HG03442 (cell line): Measurements from ENCODE around the gene GUCY1A2.

Source experiments
- ATAC-seq: cut with Tn5 transposase; IDR thresholded peaks from one replicate; pipeline ENCODE4 v1.9.1; 2021; ENCODE audit warnings: mild to moderate bottlenecking, moderate library complexity; ENCODE audit not compliant: unreplicated experiment

Gene GUCY1A2

GRCh38 chr11:106761745-106762144 is 256.5 kb downstream of the GUCY1A2 start:
- ATAC-seq: no peak

GRCh38 chr11:106761240-106761639 is 257.0 kb downstream of the GUCY1A2 start:
- no peak for ATAC-seq

- ATAC-seq: no peak
Observed at GRCh38 chr11:106748059-106748458, 270.2 kb downstream of the GUCY1A2 start.

GRCh38 chr11:106745941-106746340 is 272.3 kb downstream of the GUCY1A2 start:
- ATAC-seq: no peak

DNA sequence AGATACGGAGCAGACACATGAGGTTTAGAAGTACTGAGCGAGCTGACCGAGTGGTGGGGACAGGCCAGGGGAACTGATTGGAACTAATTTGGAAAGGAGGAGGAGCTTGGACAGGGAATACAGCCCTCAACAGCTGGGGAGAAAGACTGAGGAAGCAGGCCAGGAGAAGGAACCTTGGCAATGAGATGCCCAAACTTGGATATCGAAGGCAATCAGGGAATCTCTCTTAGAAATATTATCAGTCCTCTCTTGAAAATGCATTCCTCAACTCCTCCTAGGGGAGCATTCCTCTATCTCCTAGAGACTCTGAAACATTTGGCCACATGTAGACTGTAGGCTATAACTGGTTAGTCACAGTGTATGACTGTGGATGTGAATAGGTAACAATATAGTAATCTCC is 284.6 kb downstream of the GUCY1A2 start:
- no peak for ATAC-seq

- no peak for ATAC-seq
Observed at GRCh38 chr11:106728859-106729258, 289.4 kb downstream of the GUCY1A2 start.

- no peak for ATAC-seq
Observed at GRCh38 chr11:106728379-106728778, 289.9 kb downstream of the GUCY1A2 start.

DNA sequence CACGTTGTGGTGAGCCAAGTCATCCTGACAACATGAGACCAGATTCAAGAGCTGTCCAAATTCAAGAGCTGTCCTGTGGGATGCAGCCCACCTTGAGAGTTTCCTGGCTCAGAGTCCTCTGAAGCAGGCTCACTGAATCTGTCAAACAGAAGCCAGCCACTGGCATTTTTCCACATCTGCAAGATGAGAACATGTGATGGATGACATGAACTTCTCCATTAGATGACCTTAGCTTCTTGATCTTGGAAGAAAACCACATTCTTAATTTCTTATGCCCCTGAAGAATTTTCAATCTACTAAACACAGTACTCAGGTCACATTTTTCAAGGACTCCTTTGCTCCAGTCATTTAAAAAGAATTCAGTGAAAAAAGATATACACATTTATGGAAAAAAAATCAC is 291.0 kb downstream of the GUCY1A2 start:
- ATAC-seq: no peak

- ATAC-seq: no peak
Observed at GRCh38 chr11:106724293-106724892, 293.9 kb downstream of the GUCY1A2 start.

DNA sequence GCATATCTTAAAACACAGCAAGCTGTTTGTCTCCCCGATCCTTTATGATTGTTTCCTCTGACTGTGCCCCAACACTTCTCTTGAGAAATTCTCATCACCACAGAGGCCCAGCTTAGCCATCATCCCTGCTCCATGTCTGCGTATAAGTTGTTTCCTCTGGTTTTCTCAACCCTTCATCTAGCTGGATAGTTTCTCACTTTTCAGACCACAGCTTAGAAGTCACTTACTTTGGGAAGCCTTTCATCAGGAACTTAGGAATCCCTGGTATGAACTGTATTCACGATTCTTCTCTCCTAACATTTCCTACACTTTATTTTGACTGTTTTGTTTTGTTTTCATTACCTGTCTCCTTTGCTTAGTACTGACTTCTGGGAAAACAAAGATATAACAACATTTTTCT is 295.2 kb downstream of the GUCY1A2 start:
- no peak for ATAC-seq

DNA sequence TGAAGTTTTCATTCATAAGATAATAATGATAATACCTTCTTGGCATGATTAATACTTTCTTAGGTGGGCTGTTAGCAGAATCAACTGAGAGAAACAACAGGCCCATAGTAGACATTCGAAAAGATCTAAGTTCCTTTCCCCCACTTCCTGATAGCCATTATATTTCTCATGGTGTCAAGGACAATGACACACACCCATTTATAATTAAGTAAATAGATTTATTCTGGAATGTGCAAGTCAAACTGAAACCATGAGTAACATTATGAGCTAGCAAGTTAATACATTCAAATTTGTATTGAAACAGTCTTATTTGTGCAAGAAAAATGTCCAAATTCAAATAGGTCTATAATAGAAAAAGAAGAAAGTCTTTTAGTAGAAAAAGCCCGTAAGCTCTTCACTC is 301.1 kb downstream of the GUCY1A2 start:
- ATAC-seq: no peak

GRCh38 chr11:106714199-106714598 is 304.1 kb downstream of the GUCY1A2 start:
- ATAC-seq: no peak

GRCh38 chr11:106708348-106708747 is 309.9 kb downstream of the GUCY1A2 start:
- no peak for ATAC-seq

DNA sequence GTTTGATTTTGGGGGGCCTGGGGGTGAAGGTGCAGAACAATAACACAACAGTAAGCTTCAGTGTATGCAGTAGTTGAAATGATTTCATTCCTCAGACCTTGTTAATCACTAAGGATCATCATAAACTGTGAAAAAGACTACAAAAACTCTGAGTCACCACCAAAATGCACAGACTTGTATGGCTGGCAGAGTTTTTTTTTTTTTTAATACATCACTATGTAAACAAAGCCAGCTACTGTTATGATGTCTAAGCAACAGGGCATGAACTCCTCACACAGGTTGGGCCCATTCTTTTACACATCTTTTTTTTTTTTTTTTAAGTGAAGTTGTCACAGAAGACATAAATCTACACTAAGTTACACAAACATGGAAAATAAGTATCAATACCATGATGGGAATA is 311.9 kb downstream of the GUCY1A2 start:
- ATAC-seq: no peak

- ATAC-seq: no peak
Observed at GRCh38 chr11:106702805-106703204, 315.5 kb downstream of the GUCY1A2 start.

GRCh38 chr11:106697058-106697457 is 321.2 kb downstream of the GUCY1A2 start:
- ATAC-seq: no peak

DNA sequence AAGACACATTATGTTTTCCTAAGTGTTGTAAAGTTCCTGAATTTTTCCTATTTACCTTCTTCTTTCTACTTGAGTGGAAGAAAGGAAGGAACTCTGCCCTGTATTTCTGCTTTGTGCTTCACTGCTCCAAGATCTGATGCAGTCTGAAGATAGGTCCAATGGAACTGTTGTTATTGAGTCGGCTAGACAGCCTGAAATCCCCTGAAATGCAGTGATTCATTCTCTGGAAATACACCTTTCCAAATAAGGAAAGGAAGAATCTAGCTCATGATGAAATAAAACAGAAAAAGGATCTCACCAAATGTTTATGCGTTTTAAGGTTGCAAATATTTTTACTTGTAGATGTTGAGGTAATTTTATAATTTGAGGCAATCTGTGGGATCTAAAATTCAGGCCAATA is 322.8 kb downstream of the GUCY1A2 start:
- no peak for ATAC-seq

- no peak for ATAC-seq
Observed at GRCh38 chr11:106694501-106694900, 323.8 kb downstream of the GUCY1A2 start.

GRCh38 chr11:106691807-106692365 is 326.4 kb downstream of the GUCY1A2 start:
- ATAC-seq: no peak

GRCh38 chr11:106690923-106691322 is 327.4 kb downstream of the GUCY1A2 start:
- ATAC-seq: no peak

DNA sequence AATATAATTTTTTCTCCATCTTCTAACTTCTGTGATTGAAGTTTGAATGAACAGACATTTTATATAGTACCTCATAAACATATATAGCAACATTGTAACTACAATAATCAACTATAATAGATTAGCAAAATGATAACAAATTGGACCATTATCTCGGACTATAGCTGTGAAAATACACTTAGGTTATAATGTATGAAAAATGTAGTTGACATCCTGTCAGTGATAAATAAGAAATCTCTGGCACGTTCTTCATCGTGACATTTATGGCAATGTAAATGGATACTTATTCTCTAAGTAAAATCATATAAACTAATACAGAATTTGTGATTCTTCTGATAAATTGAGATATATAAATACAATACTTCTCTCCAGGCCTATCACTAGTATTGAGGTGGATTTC is 333.3 kb downstream of the GUCY1A2 start:
- no peak for ATAC-seq

- ATAC-seq: peak; percentile 59
Observed at GRCh38 chr11:106683435-106683834, 334.8 kb downstream of the GUCY1A2 start.

GRCh38 chr11:106681435-106681834 is 336.8 kb downstream of the GUCY1A2 start:
- ATAC-seq: no peak
